ENCODE results near the gene COLEC12. TPM values are rescaled to one million over a fixed set of nuclear protein-coding genes. Genes with fewer than 3 reads are reported as not detected.

Gene COLEC12
- total and polyA plus RNA-seq, 2 experiments from 2014 or later: 61.1 to 69.0 TPM

- Histone ChIP-seq H3K27me3 (no peaks in the 10 kb centered on the region), H3K4me1 (ENCODE audit: low read depth) (peaks cover 12% of the 10 kb centered on the region), H3K36me3 (no peaks in the 10 kb centered on the region), H3K4me3 (no peak overlapping the region), H3K9me3 (ENCODE audit: low read depth) (no peaks in the 10 kb centered on the region), H3K27ac (no peak overlapping the region)
- no peak for TF ChIP-seq CTCF (IDR thresholded peaks at IDR 0.05; ENCODE audit: low read depth, low read length)
- DNase-seq (ENCODE audit: low read depth in 1 of 2, low spot score in 1 of 2): no peak
Measured at GRCh38 chr18:399631-400135, 100.8 kb downstream of the COLEC12 start.

- Histone ChIP-seq H3K4me1 (ENCODE audit: low read depth) (peaks cover 12% of the 10 kb centered on the region), H3K36me3 (no peaks in the 10 kb centered on the region), H3K27ac (no peak overlapping the region), H3K4me3 (no peak overlapping the region), H3K27me3 (no peaks in the 10 kb centered on the region), H3K9me3 (ENCODE audit: low read depth) (no peaks in the 10 kb centered on the region)
- no peak for TF ChIP-seq CTCF (IDR thresholded peaks at IDR 0.05; ENCODE audit: low read depth, low read length)
- DNase-seq (ENCODE audit: low read depth in 1 of 2, low spot score in 1 of 2): no peak
Measured at GRCh38 chr18:398935-399630, 101.4 kb downstream of the COLEC12 start.

GRCh38 chr18:396556-396955, 103.9 kb downstream of the COLEC12 start:
- H3K4me1 ChIP-seq (ENCODE audit: low read depth): peaks cover 12% of the 10 kb centered on the region
- no peaks in the 10 kb centered on the region for H3K9me3 ChIP-seq (ENCODE audit: low read depth)
- H3K27ac ChIP-seq: no peak overlapping the region
- no peak overlapping the region for H3K4me3 ChIP-seq
- TF ChIP-seq CTCF (IDR thresholded peaks at IDR 0.05; ENCODE audit: low read depth, low read length): no peak
- no peak for DNase-seq (ENCODE audit: low read depth in 1 of 2, low spot score in 1 of 2)
- no peaks in the 10 kb centered on the region for H3K27me3 ChIP-seq
- no peaks in the 10 kb centered on the region for H3K36me3 ChIP-seq

GRCh38 chr18:396251-396555, 104.3 kb downstream of the COLEC12 start:
- no peak overlapping the region for H3K27ac ChIP-seq
- H3K4me3 ChIP-seq: no peak overlapping the region
- H3K36me3 ChIP-seq: no peaks in the 10 kb centered on the region
- no peaks in the 10 kb centered on the region for H3K9me3 ChIP-seq (ENCODE audit: low read depth)
- no peak for TF ChIP-seq CTCF (IDR thresholded peaks at IDR 0.05; ENCODE audit: low read depth, low read length)
- DNase-seq (ENCODE audit: low read depth in 1 of 2, low spot score in 1 of 2): peak in 1 of 2 donors; percentile 29
- peaks cover 12% of the 10 kb centered on the region for H3K4me1 ChIP-seq (ENCODE audit: low read depth)
- no peaks in the 10 kb centered on the region for H3K27me3 ChIP-seq

- peak overlapping the region; percentile 58 for H3K27ac ChIP-seq
- DNase-seq (ENCODE audit: low read depth in 1 of 2, low spot score in 1 of 2): peak in 1 of 2 donors; percentile 82
- H3K9me3 ChIP-seq (ENCODE audit: low read depth): no peaks in the 10 kb centered on the region
- H3K4me3 ChIP-seq: no peak overlapping the region
- TF ChIP-seq CTCF (IDR thresholded peaks at IDR 0.05; ENCODE audit: low read depth, low read length): no peak
- peaks cover 12% of the 10 kb centered on the region for H3K4me1 ChIP-seq (ENCODE audit: low read depth)
- no peaks in the 10 kb centered on the region for H3K27me3 ChIP-seq
- no peaks in the 10 kb centered on the region for H3K36me3 ChIP-seq
Measured at GRCh38 chr18:395456-396250, 104.8 kb downstream of the COLEC12 start.
